MM.1S (cell line): ENCODE results near the gene ESPN.

Experiments used
- EZH2phosphoT487 ChIP-seq: fragments of 300-600 bp; sonication (generic); IDR thresholded peaks from 2 replicates; pipeline ENCODE4 v1.6.1; 2018; ENCODE audit warnings: antibody characterized with exemption, low read length
- TF ChIP-seq, protein P1 (sequence below): fragments of 300-600 bp; sonication (generic); IDR thresholded peaks from 2 replicates; pipeline ENCODE4 v1.5.1; 2016; ENCODE audit warnings: antibody characterized with exemption, low read length, mixed read lengths

DNA sequence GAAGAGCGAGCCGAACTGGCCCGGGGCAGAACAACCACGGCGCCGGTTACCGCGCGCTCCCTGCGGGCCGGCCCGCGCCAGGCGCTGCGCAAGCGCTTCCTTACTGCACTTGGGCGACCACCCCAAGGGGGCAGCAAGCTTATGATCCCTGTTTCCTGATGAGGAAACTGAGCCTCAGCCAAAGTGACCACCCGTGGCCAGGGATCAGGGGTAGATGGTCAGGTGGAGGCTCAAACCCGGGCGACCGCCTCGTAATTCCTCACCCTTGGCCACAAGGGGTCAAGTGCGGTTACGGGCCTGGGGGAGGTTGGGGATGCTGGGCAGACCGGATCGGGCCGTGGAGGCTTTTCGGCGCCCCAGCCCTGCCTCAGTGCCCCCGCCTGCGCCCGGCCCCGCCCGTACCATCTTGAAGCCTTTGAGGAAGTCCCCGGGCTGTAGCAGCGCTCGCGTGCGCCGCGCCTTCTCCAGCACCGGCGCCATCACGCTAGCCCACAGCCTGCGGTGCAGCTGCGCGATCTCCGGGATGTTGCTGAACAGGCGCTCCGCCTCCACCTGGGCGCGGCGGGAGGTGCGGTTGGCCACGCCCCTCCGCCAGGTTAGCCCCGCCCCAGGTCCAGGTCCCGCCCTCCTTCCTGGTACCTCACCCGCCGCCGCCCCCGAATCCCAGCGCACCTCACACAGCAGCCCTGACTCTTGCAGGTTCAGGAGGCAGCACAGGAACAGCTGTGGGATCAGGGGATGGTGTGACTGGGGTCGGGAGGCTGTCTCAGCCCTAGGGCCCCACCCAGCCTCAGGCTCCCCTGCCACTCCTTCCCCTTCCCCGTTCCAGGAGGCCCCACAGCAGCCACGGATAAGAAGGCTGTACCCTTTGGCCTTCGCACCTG, 46.8 kb downstream of the ESPN start:
- TF ChIP-seq, protein P1, sequence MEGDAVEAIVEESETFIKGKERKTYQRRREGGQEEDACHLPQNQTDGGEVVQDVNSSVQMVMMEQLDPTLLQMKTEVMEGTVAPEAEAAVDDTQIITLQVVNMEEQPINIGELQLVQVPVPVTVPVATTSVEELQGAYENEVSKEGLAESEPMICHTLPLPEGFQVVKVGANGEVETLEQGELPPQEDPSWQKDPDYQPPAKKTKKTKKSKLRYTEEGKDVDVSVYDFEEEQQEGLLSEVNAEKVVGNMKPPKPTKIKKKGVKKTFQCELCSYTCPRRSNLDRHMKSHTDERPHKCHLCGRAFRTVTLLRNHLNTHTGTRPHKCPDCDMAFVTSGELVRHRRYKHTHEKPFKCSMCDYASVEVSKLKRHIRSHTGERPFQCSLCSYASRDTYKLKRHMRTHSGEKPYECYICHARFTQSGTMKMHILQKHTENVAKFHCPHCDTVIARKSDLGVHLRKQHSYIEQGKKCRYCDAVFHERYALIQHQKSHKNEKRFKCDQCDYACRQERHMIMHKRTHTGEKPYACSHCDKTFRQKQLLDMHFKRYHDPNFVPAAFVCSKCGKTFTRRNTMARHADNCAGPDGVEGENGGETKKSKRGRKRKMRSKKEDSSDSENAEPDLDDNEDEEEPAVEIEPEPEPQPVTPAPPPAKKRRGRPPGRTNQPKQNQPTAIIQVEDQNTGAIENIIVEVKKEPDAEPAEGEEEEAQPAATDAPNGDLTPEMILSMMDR = no peak
- TF ChIP-seq EZH2phosphoT487 = no peak
